ENCODE measurements around the gene PGAM5. TPM values are rescaled to one million over a fixed set of nuclear protein-coding genes. Genes with fewer than 3 reads are reported as not detected.

The PGAM5 gene
- total and polyA plus RNA-seq, 9 of the 15 experiments (the other 6 are each of a cell fraction or from before 2014, with no cell fraction given) = 7.4 to 121 (median 69.5) TPM

DNA sequence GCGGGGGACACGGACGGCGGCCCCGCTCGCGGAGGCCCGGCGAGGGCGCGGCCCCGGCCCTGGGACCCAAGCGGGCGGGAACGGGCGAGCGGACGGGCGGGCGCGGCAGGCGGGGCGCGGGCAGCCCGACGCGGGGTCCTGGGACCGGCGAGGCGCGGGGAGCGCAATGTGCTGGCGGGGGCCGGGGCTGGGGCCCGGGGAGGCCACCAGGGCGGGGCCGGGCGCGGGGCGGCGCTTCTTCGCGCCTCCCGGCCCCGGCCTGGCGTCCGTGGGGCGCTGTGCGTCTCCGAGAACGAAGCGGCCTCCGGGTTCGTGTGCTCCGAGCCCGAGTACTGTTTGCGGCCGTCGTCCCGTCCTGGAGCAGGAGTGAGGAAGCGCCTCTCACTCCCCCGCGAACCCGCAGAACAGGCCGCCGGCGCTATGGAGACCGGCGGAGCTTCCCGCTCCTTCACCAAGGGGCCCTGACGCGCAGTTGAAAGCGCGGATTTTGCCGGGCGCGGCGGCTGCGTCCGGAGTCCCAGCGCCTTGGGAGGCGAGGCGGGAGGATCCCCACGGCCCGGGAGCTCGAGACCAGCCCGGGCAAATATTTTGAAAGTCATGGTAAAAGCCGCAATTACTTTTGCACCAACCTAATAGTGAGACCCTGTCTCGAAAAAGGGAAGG, 51.4 kb downstream of the PGAM5 start (continued):
- no peak for TF ChIP-seq ZNF408 (CRISPR knock-in tag; IDR thresholded peaks at IDR 0.05; ENCODE audit: low read depth)
- TF ChIP-seq, protein P1, sequence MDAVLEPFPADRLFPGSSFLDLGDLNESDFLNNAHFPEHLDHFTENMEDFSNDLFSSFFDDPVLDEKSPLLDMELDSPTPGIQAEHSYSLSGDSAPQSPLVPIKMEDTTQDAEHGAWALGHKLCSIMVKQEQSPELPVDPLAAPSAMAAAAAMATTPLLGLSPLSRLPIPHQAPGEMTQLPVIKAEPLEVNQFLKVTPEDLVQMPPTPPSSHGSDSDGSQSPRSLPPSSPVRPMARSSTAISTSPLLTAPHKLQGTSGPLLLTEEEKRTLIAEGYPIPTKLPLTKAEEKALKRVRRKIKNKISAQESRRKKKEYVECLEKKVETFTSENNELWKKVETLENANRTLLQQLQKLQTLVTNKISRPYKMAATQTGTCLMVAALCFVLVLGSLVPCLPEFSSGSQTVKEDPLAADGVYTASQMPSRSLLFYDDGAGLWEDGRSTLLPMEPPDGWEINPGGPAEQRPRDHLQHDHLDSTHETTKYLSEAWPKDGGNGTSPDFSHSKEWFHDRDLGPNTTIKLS (IDR thresholded peaks at IDR 0.05; ENCODE audit: borderline replicate concordance, low read depth) = peak; percentile 23; the same call in 1 of the 2 replicates
- TF ChIP-seq RBM22 (IDR thresholded peaks at IDR 0.05; ENCODE audit: low read depth, low read length, poor library complexity, severe bottlenecking) = no peak
- TF ChIP-seq MCM5 (IDR thresholded peaks at IDR 0.05; ENCODE audit: low read depth) = no peak
- TF ChIP-seq NONO (IDR thresholded peaks at IDR 0.05; ENCODE audit: low read depth in 2 of 2, low read length in 1 of 2) = peak in 1 of 2 experiments; percentile 53; a peak in 1 of 4 replicates
- TF ChIP-seq ETV1 (tag; conservative IDR thresholded peaks at IDR 0.05; ENCODE audit: low read depth) = no peak; the same call in 1 of the 2 replicates
- TF ChIP-seq ZNF586 (CRISPR knock-in tag; conservative IDR thresholded peaks at IDR 0.05) = no peak
- TF ChIP-seq, protein P2, sequence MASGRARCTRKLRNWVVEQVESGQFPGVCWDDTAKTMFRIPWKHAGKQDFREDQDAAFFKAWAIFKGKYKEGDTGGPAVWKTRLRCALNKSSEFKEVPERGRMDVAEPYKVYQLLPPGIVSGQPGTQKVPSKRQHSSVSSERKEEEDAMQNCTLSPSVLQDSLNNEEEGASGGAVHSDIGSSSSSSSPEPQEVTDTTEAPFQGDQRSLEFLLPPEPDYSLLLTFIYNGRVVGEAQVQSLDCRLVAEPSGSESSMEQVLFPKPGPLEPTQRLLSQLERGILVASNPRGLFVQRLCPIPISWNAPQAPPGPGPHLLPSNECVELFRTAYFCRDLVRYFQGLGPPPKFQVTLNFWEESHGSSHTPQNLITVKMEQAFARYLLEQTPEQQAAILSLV (tag; IDR thresholded peaks at IDR 0.05) = no peak
- TF ChIP-seq DACH1 (IDR thresholded peaks at IDR 0.05; ENCODE audit: partially characterized antibody) = no peak
- TF ChIP-seq MYBL2 (IDR thresholded peaks at IDR 0.05; ENCODE audit: low read depth) = no peak
- no peak for TF ChIP-seq MYBL2 (CRISPR knock-in tag; IDR thresholded peaks at IDR 0.05; ENCODE audit: borderline replicate concordance)
- no peak for TF ChIP-seq CEBPG (CRISPR knock-in tag; IDR thresholded peaks at IDR 0.05)
- TF ChIP-seq CEBPG (tag; conservative IDR thresholded peaks at IDR 0.05 in 1 of 2, IDR thresholded peaks at IDR 0.05 in 1 of 2) = no peak
- TF ChIP-seq PTBP1 (IDR thresholded peaks at IDR 0.05; ENCODE audit: low read depth, low read length) = no peak
- TF ChIP-seq BRD4 (IDR thresholded peaks at IDR 0.05) = no peak; the same call in 1 of the 2 replicates
- TF ChIP-seq, protein P3, sequence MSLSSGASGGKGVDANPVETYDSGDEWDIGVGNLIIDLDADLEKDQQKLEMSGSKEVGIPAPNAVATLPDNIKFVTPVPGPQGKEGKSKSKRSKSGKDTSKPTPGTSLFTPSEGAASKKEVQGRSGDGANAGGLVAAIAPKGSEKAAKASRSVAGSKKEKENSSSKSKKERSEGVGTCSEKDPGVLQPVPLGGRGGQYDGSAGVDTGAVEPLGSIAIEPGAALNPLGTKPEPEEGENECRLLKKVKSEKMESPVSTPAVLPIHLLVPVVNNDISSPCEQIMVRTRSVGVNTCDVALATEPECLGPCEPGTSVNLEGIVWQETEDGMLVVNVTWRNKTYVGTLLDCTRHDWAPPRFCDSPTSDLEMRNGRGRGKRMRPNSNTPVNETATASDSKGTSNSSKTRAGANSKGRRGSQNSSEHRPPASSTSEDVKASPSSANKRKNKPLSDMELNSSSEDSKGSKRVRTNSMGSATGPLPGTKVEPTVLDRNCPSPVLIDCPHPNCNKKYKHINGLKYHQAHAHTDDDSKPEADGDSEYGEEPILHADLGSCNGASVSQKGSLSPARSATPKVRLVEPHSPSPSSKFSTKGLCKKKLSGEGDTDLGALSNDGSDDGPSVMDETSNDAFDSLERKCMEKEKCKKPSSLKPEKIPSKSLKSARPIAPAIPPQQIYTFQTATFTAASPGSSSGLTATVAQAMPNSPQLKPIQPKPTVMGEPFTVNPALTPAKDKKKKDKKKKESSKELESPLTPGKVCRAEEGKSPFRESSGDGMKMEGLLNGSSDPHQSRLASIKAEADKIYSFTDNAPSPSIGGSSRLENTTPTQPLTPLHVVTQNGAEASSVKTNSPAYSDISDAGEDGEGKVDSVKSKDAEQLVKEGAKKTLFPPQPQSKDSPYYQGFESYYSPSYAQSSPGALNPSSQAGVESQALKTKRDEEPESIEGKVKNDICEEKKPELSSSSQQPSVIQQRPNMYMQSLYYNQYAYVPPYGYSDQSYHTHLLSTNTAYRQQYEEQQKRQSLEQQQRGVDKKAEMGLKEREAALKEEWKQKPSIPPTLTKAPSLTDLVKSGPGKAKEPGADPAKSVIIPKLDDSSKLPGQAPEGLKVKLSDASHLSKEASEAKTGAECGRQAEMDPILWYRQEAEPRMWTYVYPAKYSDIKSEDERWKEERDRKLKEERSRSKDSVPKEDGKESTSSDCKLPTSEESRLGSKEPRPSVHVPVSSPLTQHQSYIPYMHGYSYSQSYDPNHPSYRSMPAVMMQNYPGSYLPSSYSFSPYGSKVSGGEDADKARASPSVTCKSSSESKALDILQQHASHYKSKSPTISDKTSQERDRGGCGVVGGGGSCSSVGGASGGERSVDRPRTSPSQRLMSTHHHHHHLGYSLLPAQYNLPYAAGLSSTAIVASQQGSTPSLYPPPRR (CRISPR knock-in tag; IDR thresholded peaks at IDR 0.05; ENCODE audit: borderline replicate concordance) = no peak; the same call in 1 of the 2 replicates
- no peak for TF ChIP-seq ERF (CRISPR knock-in tag; IDR thresholded peaks at IDR 0.05)
- TF ChIP-seq SMARCE1 (IDR thresholded peaks at IDR 0.05) = peak; percentile 61
- no peak for TF ChIP-seq DDX20 (tag; IDR thresholded peaks at IDR 0.05; ENCODE audit: low read depth)
- no peak for TF ChIP-seq SREBF2 (CRISPR knock-in tag; IDR thresholded peaks at IDR 0.05)
